ENCODE results near the gene IL18R1.

DNA sequence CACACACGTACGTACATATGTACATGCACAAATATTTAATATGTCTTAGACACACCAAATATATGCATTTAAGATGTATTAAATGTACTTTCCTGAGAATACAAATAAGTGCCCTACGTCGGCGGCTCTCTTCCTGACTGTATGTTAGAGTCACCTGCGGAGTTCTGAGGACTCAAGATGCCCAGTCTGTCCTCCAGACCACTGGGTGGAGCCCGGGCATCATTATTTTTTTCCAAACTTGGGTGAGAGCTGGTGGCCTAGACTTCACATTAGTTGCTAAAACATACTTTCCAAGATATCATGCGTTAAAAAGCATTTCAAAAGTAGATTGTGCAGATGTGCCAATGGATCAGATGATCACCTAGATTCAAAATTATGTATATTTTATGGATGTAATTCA is 2.9 kb downstream of the IL18R1 start:
- TF ChIP-seq, protein P1, sequence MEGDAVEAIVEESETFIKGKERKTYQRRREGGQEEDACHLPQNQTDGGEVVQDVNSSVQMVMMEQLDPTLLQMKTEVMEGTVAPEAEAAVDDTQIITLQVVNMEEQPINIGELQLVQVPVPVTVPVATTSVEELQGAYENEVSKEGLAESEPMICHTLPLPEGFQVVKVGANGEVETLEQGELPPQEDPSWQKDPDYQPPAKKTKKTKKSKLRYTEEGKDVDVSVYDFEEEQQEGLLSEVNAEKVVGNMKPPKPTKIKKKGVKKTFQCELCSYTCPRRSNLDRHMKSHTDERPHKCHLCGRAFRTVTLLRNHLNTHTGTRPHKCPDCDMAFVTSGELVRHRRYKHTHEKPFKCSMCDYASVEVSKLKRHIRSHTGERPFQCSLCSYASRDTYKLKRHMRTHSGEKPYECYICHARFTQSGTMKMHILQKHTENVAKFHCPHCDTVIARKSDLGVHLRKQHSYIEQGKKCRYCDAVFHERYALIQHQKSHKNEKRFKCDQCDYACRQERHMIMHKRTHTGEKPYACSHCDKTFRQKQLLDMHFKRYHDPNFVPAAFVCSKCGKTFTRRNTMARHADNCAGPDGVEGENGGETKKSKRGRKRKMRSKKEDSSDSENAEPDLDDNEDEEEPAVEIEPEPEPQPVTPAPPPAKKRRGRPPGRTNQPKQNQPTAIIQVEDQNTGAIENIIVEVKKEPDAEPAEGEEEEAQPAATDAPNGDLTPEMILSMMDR (IDR thresholded peaks at IDR 0.05) = no peak
- TF ChIP-seq POLR2A (IDR thresholded peaks at IDR 0.05) = no peak
